Measurements from ENCODE around the gene HOATZ. TPM values are rescaled to one million over a fixed set of nuclear protein-coding genes. Genes with fewer than 3 reads are reported as not detected.

HOATZ gene
- total and polyA plus RNA-seq, 2 of the 13 experiments (the other 11 are each of a cell fraction or from before 2014, with no cell fraction given), result not detected

DNA sequence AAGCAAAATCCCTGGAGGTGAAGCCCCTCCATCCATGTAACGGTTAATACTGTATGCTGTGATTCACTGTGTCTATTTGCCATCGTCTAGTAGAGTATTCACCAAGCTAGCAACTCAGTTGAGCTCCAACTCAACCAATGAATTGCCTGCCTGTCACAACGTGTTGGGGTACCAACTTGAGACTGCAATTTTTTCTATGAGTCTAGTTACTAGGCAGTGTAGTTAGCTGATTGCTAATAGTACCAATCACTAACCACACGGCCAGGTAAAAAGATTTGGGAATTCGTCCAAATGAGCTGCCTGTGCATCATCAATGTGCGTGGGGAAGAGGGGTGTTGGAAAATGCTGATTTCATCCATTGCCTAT, 1.4 kb upstream of the HOATZ start (continued):
- TF ChIP-seq ARHGAP35 (CRISPR knock-in tag; IDR thresholded peaks at IDR 0.05; ENCODE audit: borderline replicate concordance), result no peak
- no peak for TF ChIP-seq NR1H2 (CRISPR knock-in tag; IDR thresholded peaks at IDR 0.05; ENCODE audit: borderline replicate concordance, low read depth)

- ATAC-seq (no peak), DNase-seq (ENCODE audit: low spot score) (no peak), FAIRE-seq (no peak)
- Histone ChIP-seq H3K9ac (ENCODE audit: insufficient read depth, low read depth, low read length) (no peak overlapping the region), H2AFZ (ENCODE audit: low read length) (no peak overlapping the region), H3K9me3 (ENCODE audit: low read length) (no peaks in the 10 kb centered on the region), H3K79me2 (ENCODE audit: insufficient read depth, low read length) (no peaks in the 10 kb centered on the region), H3K4me1 (ENCODE audit: insufficient read depth, low read length) (peaks cover 10% of the 10 kb centered on the region; the same call in 1 of the 2 replicates), H3K4me2 (ENCODE audit: low read depth, low read length) (no peak overlapping the region), H3K4me3 (replicated peaks in 1 of 3; ENCODE audit: insufficient read depth in 1 of 3, low read depth in 2 of 3, low read length in 3 of 3) (no peak overlapping the region), H3K27ac (ENCODE audit: extremely low read length, insufficient read depth, low read length) (no peak overlapping the region), H3K36me3 (replicated peaks in 1 of 2; ENCODE audit: control insufficient read depth in 1 of 2, insufficient read depth in 2 of 2, low read length in 2 of 2) (no peaks in the 10 kb centered on the region), H4K20me1 (ENCODE audit: insufficient read depth, low read length) (no peaks in the 10 kb centered on the region), H3K27me3 (ENCODE audit: control insufficient read depth in 1 of 2, insufficient read depth in 2 of 2, low read length in 2 of 2) (peaks cover 0 to 24% of the 10 kb centered on the region in 2 experiments; a peak in 4 of 5 replicates)
- ChIA-PET POLR2A (no interaction called here), CTCF (ENCODE audit: low intra/inter-chr PET ratio, low total read pairs) (no interaction called here)
- in situ Hi-C loops (cut with HindIII; ENCODE audit: extremely low pct_ligation_motif_present, low pct_unique_long_range_greater_than_20kb), result no loop called here
- intact Hi-C loops (cut with micrococcal nuclease; ENCODE audit: unreplicated experiment), result no loop called here
- WGBS (ENCODE audit: low lambda C conversion rate), result 4% methylated on average over 2 of the region's 2 CpGs
- no TSS peak for BruUV-seq (replicated peaks)
- TF ChIP-seq SAFB2 (CRISPR knock-in tag; IDR thresholded peaks at IDR 0.05; ENCODE audit: borderline replicate concordance, low read depth), result no peak
- TF ChIP-seq, protein P1, sequence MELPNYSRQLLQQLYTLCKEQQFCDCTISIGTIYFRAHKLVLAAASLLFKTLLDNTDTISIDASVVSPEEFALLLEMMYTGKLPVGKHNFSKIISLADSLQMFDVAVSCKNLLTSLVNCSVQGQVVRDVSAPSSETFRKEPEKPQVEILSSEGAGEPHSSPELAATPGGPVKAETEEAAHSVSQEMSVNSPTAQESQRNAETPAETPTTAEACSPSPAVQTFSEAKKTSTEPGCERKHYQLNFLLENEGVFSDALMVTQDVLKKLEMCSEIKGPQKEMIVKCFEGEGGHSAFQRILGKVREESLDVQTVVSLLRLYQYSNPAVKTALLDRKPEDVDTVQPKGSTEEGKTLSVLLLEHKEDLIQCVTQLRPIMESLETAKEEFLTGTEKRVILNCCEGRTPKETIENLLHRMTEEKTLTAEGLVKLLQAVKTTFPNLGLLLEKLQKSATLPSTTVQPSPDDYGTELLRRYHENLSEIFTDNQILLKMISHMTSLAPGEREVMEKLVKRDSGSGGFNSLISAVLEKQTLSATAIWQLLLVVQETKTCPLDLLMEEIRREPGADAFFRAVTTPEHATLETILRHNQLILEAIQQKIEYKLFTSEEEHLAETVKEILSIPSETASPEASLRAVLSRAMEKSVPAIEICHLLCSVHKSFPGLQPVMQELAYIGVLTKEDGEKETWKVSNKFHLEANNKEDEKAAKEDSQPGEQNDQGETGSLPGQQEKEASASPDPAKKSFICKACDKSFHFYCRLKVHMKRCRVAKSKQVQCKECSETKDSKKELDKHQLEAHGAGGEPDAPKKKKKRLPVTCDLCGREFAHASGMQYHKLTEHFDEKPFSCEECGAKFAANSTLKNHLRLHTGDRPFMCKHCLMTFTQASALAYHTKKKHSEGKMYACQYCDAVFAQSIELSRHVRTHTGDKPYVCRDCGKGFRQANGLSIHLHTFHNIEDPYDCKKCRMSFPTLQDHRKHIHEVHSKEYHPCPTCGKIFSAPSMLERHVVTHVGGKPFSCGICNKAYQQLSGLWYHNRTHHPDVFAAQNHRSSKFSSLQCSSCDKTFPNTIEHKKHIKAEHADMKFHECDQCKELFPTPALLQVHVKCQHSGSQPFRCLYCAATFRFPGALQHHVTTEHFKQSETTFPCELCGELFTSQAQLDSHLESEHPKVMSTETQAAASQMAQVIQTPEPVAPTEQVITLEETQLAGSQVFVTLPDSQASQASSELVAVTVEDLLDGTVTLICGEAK (IDR thresholded peaks at IDR 0.05), result no peak
- TF ChIP-seq, protein P1 (CRISPR knock-in tag; IDR thresholded peaks at IDR 0.05), result no peak
- TF ChIP-seq, protein P2, sequence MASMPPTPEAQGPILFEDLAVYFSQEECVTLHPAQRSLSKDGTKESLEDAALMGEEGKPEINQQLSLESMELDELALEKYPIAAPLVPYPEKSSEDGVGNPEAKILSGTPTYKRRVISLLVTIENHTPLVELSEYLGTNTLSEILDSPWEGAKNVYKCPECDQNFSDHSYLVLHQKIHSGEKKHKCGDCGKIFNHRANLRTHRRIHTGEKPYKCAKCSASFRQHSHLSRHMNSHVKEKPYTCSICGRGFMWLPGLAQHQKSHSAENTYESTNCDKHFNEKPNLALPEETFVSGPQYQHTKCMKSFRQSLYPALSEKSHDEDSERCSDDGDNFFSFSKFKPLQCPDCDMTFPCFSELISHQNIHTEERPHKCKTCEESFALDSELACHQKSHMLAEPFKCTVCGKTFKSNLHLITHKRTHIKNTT (CRISPR knock-in tag; IDR thresholded peaks at IDR 0.05), result no peak
- no peak for TF ChIP-seq JUN (CRISPR knock-in tag; IDR thresholded peaks at IDR 0.05)
- TF ChIP-seq ZNF496 (CRISPR knock-in tag; IDR thresholded peaks at IDR 0.05; ENCODE audit: insufficient replicate concordance), result no peak
- no peak for TF ChIP-seq ZNF792 (CRISPR knock-in tag; IDR thresholded peaks at IDR 0.05)
- no peak for TF ChIP-seq SOX6 (IDR thresholded peaks at IDR 0.05)
- no peak for TF ChIP-seq SOX6 (CRISPR knock-in tag; IDR thresholded peaks at IDR 0.05)
- TF ChIP-seq KDM5B (CRISPR knock-in tag; IDR thresholded peaks at IDR 0.05; ENCODE audit: borderline replicate concordance), result no peak
- no peak for TF ChIP-seq HMG20B (CRISPR knock-in tag; conservative IDR thresholded peaks at IDR 0.05)
- no peak for TF ChIP-seq SMARCE1 (IDR thresholded peaks at IDR 0.05; ENCODE audit: borderline replicate concordance)
Observed at GRCh38 chr11:111515591-111515990, 1.0 kb downstream of the HOATZ start.
